Dermis blood vessel endothelial cell (primary cell): Measurements from ENCODE around the gene CLIC4. TPM values are rescaled to one million over a fixed set of nuclear protein-coding genes. Genes with fewer than 3 reads are reported as not detected.
"Not testable (repeated sequence)": the region's sequence is repeated elsewhere in the genome, so short reads cannot be mapped to it uniquely, and the experiment has no call there.

Source experiments
- DNase-seq: peaks from one replicate; pipeline ENCODE4 v3.0.0; 2010
- total RNA-seq: library from RNA; depleted of rRNA; stranded (reverse); fragments of >200 nt; gene quantifications from 2 replicates; pipeline ENCODE4 v1.2.3, GENCODE V29; 2014

The CLIC4 gene
- total RNA-seq, 1 donor from 2014 or later: 262 TPM

- no peak for DNase-seq
Measured at GRCh38 chr1:24878775-24879742, 133.8 kb downstream of the CLIC4 start.

- no peak for DNase-seq
Measured at GRCh38 chr1:24881034-24881433, 135.8 kb downstream of the CLIC4 start.

GRCh38 chr1:24884751-24885150 lies 139.5 kb downstream of the CLIC4 start:
- no peak for DNase-seq

GRCh38 chr1:24886241-24886640 lies 141.0 kb downstream of the CLIC4 start:
- DNase-seq: no peak

GRCh38 chr1:24888061-24888970 lies 143.1 kb downstream of the CLIC4 start:
- no peak for DNase-seq

DNA sequence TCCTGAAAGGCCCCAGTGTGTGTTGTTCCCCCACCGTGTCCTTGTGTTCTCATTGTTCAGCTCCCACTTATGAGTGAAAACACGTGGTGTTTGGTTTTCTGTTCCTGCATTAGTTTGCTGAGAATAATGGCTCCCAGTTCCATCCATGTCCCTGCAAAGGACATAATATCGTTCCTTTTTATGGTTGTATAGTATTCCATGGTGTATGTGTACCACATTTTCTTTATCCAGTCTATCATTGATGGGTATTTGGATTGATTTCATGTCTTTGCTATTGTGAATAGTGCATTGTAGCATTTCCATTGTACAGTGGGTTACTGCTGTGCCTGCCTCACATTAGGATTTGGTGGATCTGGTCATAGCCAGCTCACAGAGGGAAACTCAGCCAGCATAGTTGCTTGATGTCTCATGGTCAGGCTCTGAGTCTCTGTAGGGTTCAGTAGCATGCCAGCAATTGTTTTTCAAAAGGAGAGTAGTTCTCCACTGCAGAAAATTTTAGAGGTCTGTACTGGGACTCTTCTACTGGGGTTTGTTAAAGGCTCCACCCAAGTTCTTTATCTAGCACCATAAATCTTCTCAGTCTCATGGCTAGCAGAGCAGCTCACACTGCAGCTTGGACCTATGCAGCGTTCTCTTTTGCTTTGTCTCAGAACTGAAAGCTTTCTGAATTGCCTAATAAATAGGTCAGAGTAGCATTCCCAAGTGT lies 143.9 kb downstream of the CLIC4 start:
- no peak for DNase-seq

GRCh38 chr1:24890887-24891286 lies 145.6 kb downstream of the CLIC4 start:
- DNase-seq: no peak

DNA sequence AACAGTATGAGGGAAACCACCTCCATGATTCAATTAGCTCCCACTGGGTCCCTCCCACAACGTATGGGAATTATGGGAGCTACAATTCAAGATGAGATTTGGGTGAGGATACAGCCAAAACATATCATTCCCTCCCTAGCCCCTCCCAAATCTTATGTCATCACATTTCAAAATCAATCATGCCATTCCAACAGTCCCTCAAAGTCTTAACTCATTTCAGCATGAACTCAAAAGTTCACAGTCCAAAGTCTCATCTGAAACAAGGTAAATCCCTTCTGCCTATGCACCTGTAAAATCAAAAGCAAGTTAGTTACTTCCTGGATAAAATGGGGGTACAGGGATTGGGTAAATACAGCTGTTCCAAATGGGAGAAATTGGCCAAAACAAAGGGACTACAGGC lies 146.1 kb downstream of the CLIC4 start:
- not testable (repeated sequence) for DNase-seq

DNA sequence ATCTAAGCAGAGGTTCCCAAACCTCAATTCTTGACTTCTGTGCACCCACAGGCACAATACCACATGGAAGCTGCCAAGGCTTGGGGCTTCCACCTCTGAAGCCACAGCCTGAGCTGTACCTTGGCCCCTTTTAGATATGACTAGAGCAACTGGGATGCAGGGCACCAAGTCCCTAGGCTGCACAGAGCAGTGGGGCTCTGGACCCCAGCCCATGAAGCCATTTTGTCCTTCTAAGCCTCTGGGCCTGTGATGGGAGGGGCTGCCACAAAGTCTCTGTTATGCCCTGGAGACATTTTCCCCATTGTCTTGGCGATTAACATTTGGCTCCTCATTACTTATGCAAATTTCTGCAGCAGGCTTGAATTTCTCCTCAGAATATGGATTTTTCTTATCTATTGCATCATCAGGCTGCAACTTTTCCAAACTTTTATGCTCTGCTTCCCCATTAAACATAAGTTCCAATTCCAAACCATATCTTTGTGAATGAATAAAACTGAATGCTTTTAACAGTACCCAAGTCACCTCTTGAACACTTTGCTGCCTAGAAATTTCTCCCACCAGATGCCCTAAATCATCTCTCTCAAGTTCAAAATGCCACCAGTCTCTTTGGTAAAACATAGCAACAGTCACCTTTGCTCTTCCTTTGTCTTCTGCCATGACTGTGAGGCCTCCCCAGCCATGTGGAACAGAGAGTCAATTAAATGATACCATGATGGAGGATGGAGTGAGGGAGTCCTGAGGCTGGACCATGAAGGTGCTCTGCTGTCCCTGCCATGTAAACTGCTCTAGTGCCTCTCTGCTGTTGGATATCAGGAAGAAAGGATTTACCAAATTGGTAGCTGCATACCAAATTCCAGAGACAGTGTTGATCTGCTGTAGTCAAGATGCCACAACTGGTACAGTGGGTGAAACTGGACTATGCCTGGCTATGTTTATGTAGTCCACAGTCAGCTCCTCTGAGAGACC lies 147.2 kb downstream of the CLIC4 start:
- no peak for DNase-seq

DNA sequence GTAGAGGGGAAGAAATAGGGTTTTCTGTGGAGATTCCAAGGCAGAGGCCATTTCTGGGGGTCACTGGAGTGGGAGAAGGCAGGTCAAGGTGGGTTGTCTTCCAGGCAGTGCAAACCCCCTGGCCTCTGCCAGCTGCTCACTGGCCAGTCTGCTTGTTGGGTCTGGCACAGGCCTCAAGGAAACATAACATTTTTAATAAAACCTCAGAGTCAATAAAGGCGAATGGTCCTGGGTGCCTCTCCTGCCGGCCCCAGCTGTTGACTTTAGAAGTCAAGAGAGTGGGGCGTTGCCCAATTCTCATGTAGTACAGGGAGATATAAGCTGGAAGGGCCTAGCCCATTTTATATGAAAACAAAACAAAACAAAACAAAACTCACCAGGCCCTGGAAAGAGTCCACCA lies 148.2 kb downstream of the CLIC4 start:
- DNase-seq: no peak

Other genes starting within 250 kb of the CLIC4 start
- 2.6 and 4.2 TPM in 2 replicates for gene RCAN3, start 242.6 kb upstream of the CLIC4 start, total RNA-seq
- gene NCMAP, start 189.4 kb upstream of the CLIC4 start, total RNA-seq: not detected in 2 replicates
- gene SRRM1, start 102.1 kb upstream of the CLIC4 start, total RNA-seq: 26.9 and 31.1 TPM in 2 replicates
- not detected in 2 replicates for gene RUNX3, start 184.8 kb downstream of the CLIC4 start, total RNA-seq